HEK293T (cell line): ENCODE measurements around the gene PXDN.
"Not testable (repeated sequence)": the region's sequence is repeated elsewhere in the genome, so short reads cannot be mapped to it uniquely, and the experiment has no call there.

Source experiments
- CTCF ChIA-PET: fragments of 350-600 bp; formaldehyde crosslinking; extraction: SDS; loops from one replicate; lab custom pipeline; 2021; ENCODE audit warnings: antibody characterized with exemption, inconsistent platforms; lab: Yijun Ruan, JAX
- POLR2A ChIA-PET: fragments of 350-600 bp; formaldehyde crosslinking; extraction: SDS; loops from one replicate; lab custom pipeline; 2020; ENCODE audit warnings: antibody characterized with exemption, inconsistent platforms; lab: Yijun Ruan, JAX
- DNase-seq: peaks from one replicate; pipeline ENCODE4 v3.0.0; 2012; ENCODE audit warnings: mixed read lengths; ENCODE audit errors: extremely low spot score
- ARNT ChIP-seq: fragments of 450-650 bp; IDR thresholded peaks from 2 replicates; pipeline ENCODE4 v1.6.1; 2017; ENCODE audit warnings: mild to moderate bottlenecking
- BHLHE40 ChIP-seq: fragments of 450-650 bp; IDR thresholded peaks from 2 replicates; pipeline ENCODE4 v1.6.1; 2016; ENCODE audit warnings: mild to moderate bottlenecking, moderate library complexity, borderline replicate concordance
- CTBP1 ChIP-seq: fragments of 450-650 bp; IDR thresholded peaks from 2 replicates; pipeline ENCODE4 v1.6.1; 2016; ENCODE audit warnings: borderline replicate concordance
- ELF4 ChIP-seq: fragments of 450-650 bp; IDR thresholded peaks from 2 replicates; pipeline ENCODE4 v1.6.1; 2017; ENCODE audit warnings: antibody characterized with exemption
- FOXA1 ChIP-seq: fragments of 450-650 bp; IDR thresholded peaks from 2 replicates; pipeline ENCODE4 v1.6.1; 2016; ENCODE audit warnings: mild to moderate bottlenecking
- FOXK2 ChIP-seq: fragments of 450-650 bp; IDR thresholded peaks from 2 replicates; pipeline ENCODE4 v1.6.1; 2016; ENCODE audit warnings: mild to moderate bottlenecking
- FOXM1 ChIP-seq: fragments of 450-650 bp; IDR thresholded peaks from 2 replicates; pipeline ENCODE4 v1.6.1; 2017; ENCODE audit warnings: mild to moderate bottlenecking, borderline replicate concordance
- HDGF ChIP-seq: fragments of 450-650 bp; IDR thresholded peaks from 2 replicates; pipeline ENCODE4 v1.6.1; 2017; ENCODE audit warnings: antibody characterized with exemption, borderline replicate concordance
- L3MBTL2 ChIP-seq: fragments of 450-650 bp; conservative IDR thresholded peaks from 2 replicates; pipeline ENCODE4 v1.6.1; 2016; ENCODE audit warnings: mild to moderate bottlenecking
- LEF1 ChIP-seq: fragments of 450-650 bp; IDR thresholded peaks from 2 replicates; pipeline ENCODE4 v1.6.1; 2017; ENCODE audit warnings: mild to moderate bottlenecking, borderline replicate concordance
- NFRKB ChIP-seq: fragments of 450-650 bp; IDR thresholded peaks from 2 replicates; pipeline ENCODE4 v1.6.1; 2016; ENCODE audit warnings: mild to moderate bottlenecking, moderate library complexity
- PKNOX1 ChIP-seq: fragments of 450-650 bp; IDR thresholded peaks from 2 replicates; pipeline ENCODE4 v1.6.1; 2016
- SP1 ChIP-seq: fragments of 450-650 bp; IDR thresholded peaks from 2 replicates; pipeline ENCODE4 v1.6.1; 2017
- SUZ12 ChIP-seq: fragments of 450-650 bp; IDR thresholded peaks from 2 replicates; pipeline ENCODE4 v1.6.1; 2016; ENCODE audit warnings: mild to moderate bottlenecking
- TARDBP ChIP-seq: fragments of 450-650 bp; IDR thresholded peaks from 2 replicates; pipeline ENCODE4 v1.6.1; 2016
- ZNF384 ChIP-seq: fragments of 450-650 bp; IDR thresholded peaks from 2 replicates; pipeline ENCODE4 v1.6.1; 2016

Gene PXDN

GRCh38 chr2:1729242-1729641, 15.1 kb downstream of the PXDN start:
- ChIA-PET POLR2A (interaction anchor here (1.1 kb wide), 1 partner anchor 15 kb away, joined by 3 read pairs; the partner anchor contains the start of gene PXDN), CTCF (interaction anchor here (2.0 kb wide), 1 partner anchor 22 kb away, joined by 10 read pairs; no protein-coding TSS in a partner anchor)
- no peak for DNase-seq
- TF ChIP-seq ARNT (no peak), ZNF384 (no peak), L3MBTL2 (no peak), ELF4 (no peak), HDGF (no peak), LEF1 (no peak), NFRKB (no peak), FOXM1 (no peak), CTBP1 (no peak), SP1 (no peak), FOXA1 (no peak)

- POLR2A ChIA-PET, result no interaction called here
- peak; percentile 27 for DNase-seq
- CTCF ChIA-PET, result interaction anchor here (0.6 to 2.0 kb wide), 2 partner anchors 22 to 169 kb away, joined by 3 to 10 read pairs; no protein-coding TSS in a partner anchor
- TF ChIP-seq FOXA1 (no peak), SUZ12 (no peak), BHLHE40 (no peak), FOXK2 (no peak)
Observed at GRCh38 chr2:1728821-1729220, 15.5 kb downstream of the PXDN start.

- ChIA-PET CTCF (interaction anchor here (2.0 kb wide), 1 partner anchor 23 kb away, joined by 10 read pairs; no protein-coding TSS in a partner anchor), POLR2A (no interaction called here)
- TF ChIP-seq ZNF384 (no peak), PKNOX1 (no peak), FOXK2 (no peak), ARNT (no peak), TARDBP (no peak), NFRKB (no peak), L3MBTL2 (no peak), CTBP1 (no peak), FOXM1 (no peak), SP1 (no peak), BHLHE40 (no peak), ELF4 (no peak)
- no peak for DNase-seq
Observed at GRCh38 chr2:1727796-1728474, 16.4 kb downstream of the PXDN start.

- no peak for TF ChIP-seq ZNF384
- no peak for TF ChIP-seq NFRKB
- TF ChIP-seq PKNOX1, result no peak
- no peak for TF ChIP-seq L3MBTL2
- TF ChIP-seq ARNT, result no peak
- TF ChIP-seq SUZ12, result no peak
- no peak for TF ChIP-seq ELF4
- no peak for TF ChIP-seq LEF1
- no peak for TF ChIP-seq SP1
- no peak for TF ChIP-seq FOXM1
- TF ChIP-seq HDGF, result no peak
- no peak for TF ChIP-seq BHLHE40
- no peak for TF ChIP-seq FOXA1
- no peak for TF ChIP-seq TARDBP
- no peak for TF ChIP-seq FOXK2
- no peak for TF ChIP-seq CTBP1
- DNase-seq, result peak; percentile 34
- CTCF ChIA-PET, result interaction anchor here (2.0 kb wide), 1 partner anchor 24 kb away, joined by 10 read pairs; no protein-coding TSS in a partner anchor
- POLR2A ChIA-PET, result no interaction called here
Observed at GRCh38 chr2:1727101-1727771, 17.1 kb downstream of the PXDN start.

- no peak for DNase-seq
- no peak for TF ChIP-seq NFRKB
- TF ChIP-seq PKNOX1, result no peak
- no peak for TF ChIP-seq FOXM1
- TF ChIP-seq ZNF384, result no peak
- no peak for TF ChIP-seq FOXA1
- TF ChIP-seq ARNT, result no peak
- TF ChIP-seq BHLHE40, result no peak
- no peak for TF ChIP-seq L3MBTL2
- no peak for TF ChIP-seq TARDBP
- TF ChIP-seq CTBP1, result no peak
- no peak for TF ChIP-seq FOXK2
- no peak for TF ChIP-seq SUZ12
- no peak for TF ChIP-seq HDGF
- POLR2A ChIA-PET, result no interaction called here
- CTCF ChIA-PET, result no interaction called here
Observed at GRCh38 chr2:1726558-1726957, 17.8 kb downstream of the PXDN start.

GRCh38 chr2:1724351-1724750, 20.0 kb downstream of the PXDN start:
- CTCF ChIA-PET, POLR2A ChIA-PET, DNase-seq: not testable (repeated sequence)
